Measurements from ENCODE around the gene GYG2.
"Not testable (repeated sequence)": the region's sequence is repeated elsewhere in the genome, so short reads cannot be mapped to it uniquely, and the experiment has no call there.

GYG2 gene

GRCh38 chrX:2907295-2907694 is 78.6 kb downstream of the GYG2 start:
- no peak for DNase-seq (ENCODE audit: low spot score)

GRCh38 chrX:2908125-2908685 is 79.5 kb downstream of the GYG2 start:
- no peak for DNase-seq (ENCODE audit: low spot score)

GRCh38 chrX:2910109-2910508 is 81.4 kb downstream of the GYG2 start:
- no peak for DNase-seq (ENCODE audit: low spot score)

GRCh38 chrX:2913118-2913517 is 84.4 kb downstream of the GYG2 start:
- no peak for DNase-seq (ENCODE audit: low spot score)

- no peak for DNase-seq (ENCODE audit: low spot score)
Measured at GRCh38 chrX:2917767-2918166, 89.0 kb downstream of the GYG2 start.

GRCh38 chrX:2921193-2921592 is 92.5 kb downstream of the GYG2 start:
- no peak for DNase-seq (ENCODE audit: low spot score)

- no peak for DNase-seq (ENCODE audit: low spot score)
Measured at GRCh38 chrX:2921750-2922149, 93.0 kb downstream of the GYG2 start.

GRCh38 chrX:2924151-2924550 is 95.4 kb downstream of the GYG2 start:
- no peak for DNase-seq (ENCODE audit: low spot score)

- DNase-seq (ENCODE audit: low spot score), result not testable (repeated sequence)
Measured at GRCh38 chrX:2926255-2926654, 97.5 kb downstream of the GYG2 start.

- DNase-seq (ENCODE audit: low spot score), result no peak
Measured at GRCh38 chrX:2926664-2927275, 98.0 kb downstream of the GYG2 start.

- peak; percentile 7 for DNase-seq (ENCODE audit: low spot score)
Measured at GRCh38 chrX:2928191-2928582, 99.5 kb downstream of the GYG2 start.

GRCh38 chrX:2928583-2929434 is 100.1 kb downstream of the GYG2 start, which contains the start of gene ARSD:
ARSD (minus strand) TSS chrX:2929339; CDS start chrX:2929275, 64 bp downstream.
- peak; percentile 56 for DNase-seq (ENCODE audit: low spot score)

GRCh38 chrX:2931155-2931554 is 102.4 kb downstream of the GYG2 start:
- DNase-seq (ENCODE audit: low spot score), result no peak

- DNase-seq (ENCODE audit: low spot score), result no peak
Measured at GRCh38 chrX:2931612-2932011, 102.9 kb downstream of the GYG2 start.
